ENCODE measurements around the gene PBX3.

GRCh38 chr9:125706651-125707471 is 40.3 kb upstream of the PBX3 start, which contains the start of gene MAPKAP1:
- TF ChIP-seq CTCF (conservative IDR thresholded peaks at IDR 0.05; ENCODE audit: low read length) (no peak), EZH2phosphoT487 (IDR thresholded peaks at IDR 0.05; ENCODE audit: borderline replicate concordance) (no peak)
